Activated CD4-positive, CD25-positive, alpha-beta regulatory T cell treated with anti-CD3 and anti-CD28 coated beads, Interleukin-2, amount 50 U/mL, for 72 hours (primary cell): ENCODE measurements around the gene IL18.
"Not testable (repeated sequence)": the region's sequence is repeated elsewhere in the genome, so short reads cannot be mapped to it uniquely, and the experiment has no call there.

Experiments
- DNase-seq: peaks from one replicate; pipeline ENCODE4 v3.0.0; 2021

Gene IL18

GRCh38 chr11:112114460-112114859, 49.4 kb downstream of the IL18 start:
- no peak for DNase-seq

- no peak for DNase-seq
These were observed 50.1 kb downstream of the IL18 start for GRCh38 chr11:112113539-112114457.

- DNase-seq, result no peak
These were observed 57.8 kb downstream of the IL18 start for GRCh38 chr11:112106070-112106469.

- DNase-seq, result no peak
These were observed 60.4 kb downstream of the IL18 start for GRCh38 chr11:112103446-112103845.

GRCh38 chr11:112100462-112100861, 63.4 kb downstream of the IL18 start:
- no peak for DNase-seq

- no peak for DNase-seq
These were observed 66.0 kb downstream of the IL18 start for GRCh38 chr11:112097734-112098528.

GRCh38 chr11:112096194-112096593, 67.7 kb downstream of the IL18 start:
- DNase-seq, result no peak

GRCh38 chr11:112095302-112095701, 68.6 kb downstream of the IL18 start:
- not testable (repeated sequence) for DNase-seq
